GM21576 (cell line): ENCODE measurements around the gene RETN.

Experiments
- ATAC-seq: cut with Tn5 transposase; IDR thresholded peaks from one replicate; pipeline ENCODE4 v1.9.1; 2021; ENCODE audit warnings: mild to moderate bottlenecking, moderate library complexity; ENCODE audit not compliant: unreplicated experiment

RETN gene

GRCh38 chr19:7681340-7682174 is 12.7 kb downstream of the RETN start:
- peak; percentile 37 for ATAC-seq

GRCh38 chr19:7682175-7682855 is 13.5 kb downstream of the RETN start:
- ATAC-seq: no peak

GRCh38 chr19:7685546-7686445 is 16.9 kb downstream of the RETN start:
- no peak for ATAC-seq

- ATAC-seq: no peak
These were observed 18.3 kb downstream of the RETN start for GRCh38 chr19:7687177-7687576.

- no peak for ATAC-seq
These were observed 20.3 kb downstream of the RETN start for GRCh38 chr19:7689165-7689564.

- no peak for ATAC-seq
These were observed 22.0 kb downstream of the RETN start for GRCh38 chr19:7690779-7691258.

- ATAC-seq: no peak
These were observed 22.6 kb downstream of the RETN start for GRCh38 chr19:7691497-7691896.

- no peak for ATAC-seq
These were observed 23.7 kb downstream of the RETN start for GRCh38 chr19:7692417-7693088.

- no peak for ATAC-seq
These were observed 25.6 kb downstream of the RETN start for GRCh38 chr19:7694499-7694898.

- ATAC-seq: no peak
These were observed 29.0 kb downstream of the RETN start for GRCh38 chr19:7697721-7698287.

- no peak for ATAC-seq
These were observed 29.7 kb downstream of the RETN start for GRCh38 chr19:7698583-7698982.

GRCh38 chr19:7699003-7699402 is 30.2 kb downstream of the RETN start:
- ATAC-seq: no peak

GRCh38 chr19:7699417-7700401 is 30.9 kb downstream of the RETN start:
- no peak for ATAC-seq

GRCh38 chr19:7701049-7701653 is 32.3 kb downstream of the RETN start:
- ATAC-seq: no peak

- peak; percentile 44 for ATAC-seq
These were observed 33.0 kb downstream of the RETN start, which contains the start of gene FCER2 for GRCh38 chr19:7701654-7702457. Gene FCER2 (minus strand): TSS chr19:7702131. CDS start chr19:7699760, 2,371 bp downstream.

GRCh38 chr19:7703332-7703731 is 34.5 kb downstream of the RETN start:
- ATAC-seq: no peak

- ATAC-seq: no peak
These were observed 35.6 kb downstream of the RETN start for GRCh38 chr19:7704280-7705060.
